ENCODE measurements around the gene ALK.

Gene ALK

DNA sequence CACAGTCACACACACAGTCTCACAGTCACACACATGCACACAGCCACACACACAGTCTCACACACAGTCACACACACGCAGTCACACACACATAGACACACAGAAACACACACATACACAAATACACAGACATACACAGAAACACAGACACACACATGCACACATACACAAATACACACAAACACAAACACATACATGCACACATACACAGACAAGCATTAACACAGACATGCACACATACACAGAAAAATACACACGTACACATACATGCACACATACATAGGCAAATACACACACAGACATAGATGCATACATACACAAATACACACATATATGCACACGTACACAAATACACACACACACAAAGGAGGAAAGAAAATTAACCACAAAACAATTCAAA, 150.5 kb downstream of the ALK start:
- Histone ChIP-seq H3K9ac (ENCODE audit: low read depth, low read length) (no peak overlapping the region), H3K27me3 (ENCODE audit: control insufficient read depth, insufficient read depth, low read length) (no peaks in the 10 kb centered on the region), H3K9me3 (ENCODE audit: control insufficient read depth, insufficient read depth, low read length) (no peaks in the 10 kb centered on the region), H3K27ac (ENCODE audit: low read depth, low read length) (no peak overlapping the region), H3K4me1 (ENCODE audit: control insufficient read depth, insufficient read depth, low read length) (no peaks in the 10 kb centered on the region), H3K4me3 (ENCODE audit: low read depth, low read length) (no peak overlapping the region), H3K36me3 (ENCODE audit: control insufficient read depth, insufficient read depth, low read length) (no peaks in the 10 kb centered on the region)

DNA sequence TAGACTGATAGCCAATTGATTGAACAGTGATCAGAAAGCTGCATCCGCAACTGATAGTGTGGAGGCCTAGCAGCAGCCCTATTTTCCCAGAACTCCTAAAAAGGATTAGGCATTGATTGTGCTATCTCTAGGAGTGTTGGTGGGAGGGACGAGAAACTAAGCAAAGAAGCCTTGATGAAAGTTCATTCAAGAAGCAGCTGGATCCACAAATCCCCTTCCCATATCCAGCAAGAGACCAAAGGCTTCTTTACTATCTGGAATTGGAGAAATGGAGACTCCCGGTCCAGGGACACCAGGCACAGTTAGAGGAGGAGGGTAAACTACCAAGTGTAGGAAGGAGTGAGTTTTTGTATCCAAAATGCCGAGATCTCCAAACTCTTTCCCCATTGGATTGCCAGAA, 151.5 kb downstream of the ALK start:
- Histone ChIP-seq H3K9me3 (ENCODE audit: control insufficient read depth, insufficient read depth, low read length) (no peaks in the 10 kb centered on the region), H3K9ac (ENCODE audit: low read depth, low read length) (no peak overlapping the region), H3K4me1 (ENCODE audit: control insufficient read depth, insufficient read depth, low read length) (no peaks in the 10 kb centered on the region), H3K27me3 (ENCODE audit: control insufficient read depth, insufficient read depth, low read length) (no peaks in the 10 kb centered on the region), H3K4me3 (ENCODE audit: low read depth, low read length) (no peak overlapping the region), H3K27ac (ENCODE audit: low read depth, low read length) (no peak overlapping the region), H3K36me3 (ENCODE audit: control insufficient read depth, insufficient read depth, low read length) (no peaks in the 10 kb centered on the region)

DNA sequence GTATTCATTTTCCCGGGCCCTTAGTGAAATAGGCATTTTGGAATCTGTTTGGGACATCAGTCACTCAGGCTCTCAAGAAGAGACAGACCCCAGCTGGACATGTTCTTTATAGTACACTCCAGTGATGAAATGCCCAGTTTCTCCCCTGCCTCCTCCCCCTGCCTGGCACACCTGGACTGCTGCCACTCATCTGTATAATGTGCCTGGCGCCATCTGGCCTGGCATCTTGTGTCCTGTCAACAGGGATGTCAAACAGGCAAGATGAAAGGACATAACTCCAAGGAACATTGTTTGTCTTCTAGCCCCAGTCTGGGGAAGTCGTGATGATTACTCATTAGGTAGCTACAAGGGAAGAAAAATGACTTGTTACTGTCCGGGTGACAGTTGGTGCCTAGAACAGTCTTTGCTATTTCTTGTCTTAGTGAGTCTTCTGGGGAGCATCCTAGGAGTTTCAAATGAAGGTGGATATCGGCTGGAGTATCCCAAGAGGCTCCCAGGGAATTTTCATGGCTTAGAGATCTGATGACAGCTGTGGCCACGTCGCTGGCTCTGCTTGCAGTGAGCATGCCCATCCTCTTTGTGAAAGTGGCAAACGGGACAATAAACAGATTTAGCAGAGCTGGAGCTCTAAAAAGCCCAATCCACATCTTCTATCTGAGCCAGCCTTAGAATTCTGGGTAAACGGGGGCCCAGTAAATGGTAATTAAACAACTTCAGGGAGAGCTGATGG, 153.6 kb downstream of the ALK start:
- no peaks in the 10 kb centered on the region for H3K4me1 ChIP-seq (ENCODE audit: control insufficient read depth, insufficient read depth, low read length)
- no peaks in the 10 kb centered on the region for H3K9me3 ChIP-seq (ENCODE audit: control insufficient read depth, insufficient read depth, low read length)
- no peaks in the 10 kb centered on the region for H3K36me3 ChIP-seq (ENCODE audit: control insufficient read depth, insufficient read depth, low read length)
- H3K9ac ChIP-seq (ENCODE audit: low read depth, low read length), result no peak overlapping the region
- no peak overlapping the region for H3K4me3 ChIP-seq (ENCODE audit: low read depth, low read length)
- no peaks in the 10 kb centered on the region for H3K27me3 ChIP-seq (ENCODE audit: control insufficient read depth, insufficient read depth, low read length)
- no peak overlapping the region for H3K27ac ChIP-seq (ENCODE audit: low read depth, low read length)

DNA sequence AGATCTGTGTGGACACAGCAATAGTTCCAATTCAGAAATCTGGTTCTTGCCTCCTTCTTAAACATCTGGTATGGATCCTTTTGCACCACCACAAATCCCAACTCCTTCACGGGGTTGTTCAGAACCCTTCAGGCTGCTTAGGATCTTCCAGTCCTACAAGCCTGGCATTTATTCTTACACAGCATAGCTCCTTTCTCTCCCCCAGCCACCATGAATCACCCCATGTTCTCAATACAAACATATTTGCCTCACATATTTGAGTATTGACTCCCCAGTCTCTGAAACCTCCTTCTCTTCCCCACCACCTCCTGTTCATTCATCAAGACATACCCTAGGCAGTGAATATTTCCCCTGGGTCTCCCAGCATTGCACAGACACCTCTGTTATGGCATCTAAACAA, 155.2 kb downstream of the ALK start:
- no peaks in the 10 kb centered on the region for H3K4me1 ChIP-seq (ENCODE audit: control insufficient read depth, insufficient read depth, low read length)
- H3K27ac ChIP-seq (ENCODE audit: low read depth, low read length), result no peak overlapping the region
- no peaks in the 10 kb centered on the region for H3K27me3 ChIP-seq (ENCODE audit: control insufficient read depth, insufficient read depth, low read length)
- no peak overlapping the region for H3K4me3 ChIP-seq (ENCODE audit: low read depth, low read length)
- H3K36me3 ChIP-seq (ENCODE audit: control insufficient read depth, insufficient read depth, low read length), result no peaks in the 10 kb centered on the region
- H3K9ac ChIP-seq (ENCODE audit: low read depth, low read length), result no peak overlapping the region
- no peaks in the 10 kb centered on the region for H3K9me3 ChIP-seq (ENCODE audit: control insufficient read depth, insufficient read depth, low read length)

DNA sequence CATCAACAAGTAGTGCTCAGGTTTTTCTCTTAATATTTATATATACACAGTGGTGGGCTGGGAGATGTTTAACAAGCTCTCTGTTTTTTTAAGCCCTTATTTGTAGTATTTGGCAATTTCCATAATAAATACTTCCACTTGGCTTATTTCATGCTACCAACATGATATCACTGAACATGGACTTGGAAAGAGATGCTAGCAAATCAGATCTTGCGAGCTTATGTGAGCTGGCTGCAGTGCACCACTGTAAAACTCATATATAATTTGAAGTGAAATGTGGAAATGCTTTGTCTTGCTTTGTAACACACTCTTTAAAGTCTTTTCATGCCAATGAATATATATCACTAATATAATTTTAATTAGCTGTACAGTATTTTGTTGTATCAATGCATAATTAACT, 155.7 kb downstream of the ALK start:
- H3K36me3 ChIP-seq (ENCODE audit: control insufficient read depth, insufficient read depth, low read length), result no peaks in the 10 kb centered on the region

DNA sequence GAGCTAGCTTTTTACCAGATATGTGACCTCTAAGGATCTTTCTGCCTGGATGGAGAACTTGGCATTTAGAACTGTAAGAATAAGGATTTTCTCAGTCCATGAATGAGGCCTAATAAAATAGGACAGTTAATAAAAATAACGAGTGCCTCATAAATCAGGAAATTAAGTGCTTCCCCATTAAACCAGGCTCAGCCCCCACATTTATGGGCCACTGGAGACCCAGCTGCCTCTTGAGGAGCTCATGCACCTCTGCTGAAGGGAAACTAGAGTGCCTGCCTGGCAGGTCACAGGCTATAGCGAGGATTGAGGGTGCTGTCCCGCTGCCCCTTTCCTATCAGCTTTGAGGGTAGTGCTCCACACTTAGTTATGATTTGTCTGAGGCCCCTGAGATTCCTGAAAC, 158.0 kb downstream of the ALK start:
- no peaks in the 10 kb centered on the region for H3K27me3 ChIP-seq (ENCODE audit: control insufficient read depth, insufficient read depth, low read length)
- no peak overlapping the region for H3K27ac ChIP-seq (ENCODE audit: low read depth, low read length)
- H3K36me3 ChIP-seq (ENCODE audit: control insufficient read depth, insufficient read depth, low read length), result no peaks in the 10 kb centered on the region
- H3K9ac ChIP-seq (ENCODE audit: low read depth, low read length), result no peak overlapping the region
- no peak overlapping the region for H3K4me3 ChIP-seq (ENCODE audit: low read depth, low read length)
- no peaks in the 10 kb centered on the region for H3K4me1 ChIP-seq (ENCODE audit: control insufficient read depth, insufficient read depth, low read length)
- no peaks in the 10 kb centered on the region for H3K9me3 ChIP-seq (ENCODE audit: control insufficient read depth, insufficient read depth, low read length)

More for the DNA sequence above, 155.7 kb downstream of the ALK start:
- Histone ChIP-seq H3K9ac (ENCODE audit: low read depth, low read length) (no peak overlapping the region), H3K27ac (ENCODE audit: low read depth, low read length) (no peak overlapping the region), H3K9me3 (ENCODE audit: control insufficient read depth, insufficient read depth, low read length) (no peaks in the 10 kb centered on the region), H3K27me3 (ENCODE audit: control insufficient read depth, insufficient read depth, low read length) (no peaks in the 10 kb centered on the region), H3K4me3 (ENCODE audit: low read depth, low read length) (no peak overlapping the region), H3K4me1 (ENCODE audit: control insufficient read depth, insufficient read depth, low read length) (no peaks in the 10 kb centered on the region)

DNA sequence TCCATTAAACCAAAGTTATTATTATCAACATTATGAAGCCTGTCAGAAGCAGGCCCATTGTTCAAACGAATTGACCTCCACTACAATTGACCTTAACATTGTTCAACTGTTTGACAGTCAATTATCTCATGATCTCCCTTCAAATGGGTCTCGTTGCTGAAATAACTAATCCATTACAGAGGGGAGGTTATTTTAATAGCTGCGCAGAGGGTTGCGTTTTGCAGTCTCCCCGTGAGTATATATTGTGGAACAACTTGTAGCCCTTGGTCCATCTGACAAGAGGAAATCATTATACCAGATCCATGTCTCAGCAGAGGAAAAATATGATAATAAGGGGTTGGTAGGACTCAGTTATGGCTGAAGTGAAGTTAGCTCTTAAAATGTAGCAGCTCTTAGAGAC, 159.1 kb downstream of the ALK start:
- H3K9me3 ChIP-seq (ENCODE audit: control insufficient read depth, insufficient read depth, low read length), result no peaks in the 10 kb centered on the region
- H3K27ac ChIP-seq (ENCODE audit: low read depth, low read length), result no peak overlapping the region
- no peak overlapping the region for H3K4me3 ChIP-seq (ENCODE audit: low read depth, low read length)
- H3K9ac ChIP-seq (ENCODE audit: low read depth, low read length), result no peak overlapping the region
- H3K4me1 ChIP-seq (ENCODE audit: control insufficient read depth, insufficient read depth, low read length), result no peaks in the 10 kb centered on the region
- H3K27me3 ChIP-seq (ENCODE audit: control insufficient read depth, insufficient read depth, low read length), result no peaks in the 10 kb centered on the region
- H3K36me3 ChIP-seq (ENCODE audit: control insufficient read depth, insufficient read depth, low read length), result no peaks in the 10 kb centered on the region

DNA sequence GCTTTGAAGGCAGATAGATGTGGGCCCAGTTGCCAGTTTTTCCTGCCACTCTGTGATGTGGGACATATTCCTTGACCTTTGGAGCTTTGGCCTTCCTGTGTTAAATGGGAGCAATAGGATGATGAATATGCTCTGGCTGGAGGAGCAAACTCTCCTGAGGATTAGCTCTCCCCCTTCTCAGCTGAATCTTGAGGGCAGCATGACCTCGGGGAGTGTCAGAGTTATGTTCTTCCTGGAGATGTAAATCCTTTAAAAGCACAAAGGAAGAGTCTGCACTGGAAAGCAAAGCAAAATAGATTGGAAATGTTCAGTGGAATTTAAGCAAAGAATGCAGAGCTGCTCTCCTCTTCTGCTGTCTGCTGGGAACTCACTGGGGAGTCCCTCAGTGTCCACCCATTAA, 160.1 kb downstream of the ALK start:
- H3K36me3 ChIP-seq (ENCODE audit: control insufficient read depth, insufficient read depth, low read length), result no peaks in the 10 kb centered on the region
- no peaks in the 10 kb centered on the region for H3K27me3 ChIP-seq (ENCODE audit: control insufficient read depth, insufficient read depth, low read length)
- H3K9me3 ChIP-seq (ENCODE audit: control insufficient read depth, insufficient read depth, low read length), result no peaks in the 10 kb centered on the region
- H3K27ac ChIP-seq (ENCODE audit: low read depth, low read length), result no peak overlapping the region
- H3K4me1 ChIP-seq (ENCODE audit: control insufficient read depth, insufficient read depth, low read length), result no peaks in the 10 kb centered on the region
- no peak overlapping the region for H3K4me3 ChIP-seq (ENCODE audit: low read depth, low read length)
- no peak overlapping the region for H3K9ac ChIP-seq (ENCODE audit: low read depth, low read length)

DNA sequence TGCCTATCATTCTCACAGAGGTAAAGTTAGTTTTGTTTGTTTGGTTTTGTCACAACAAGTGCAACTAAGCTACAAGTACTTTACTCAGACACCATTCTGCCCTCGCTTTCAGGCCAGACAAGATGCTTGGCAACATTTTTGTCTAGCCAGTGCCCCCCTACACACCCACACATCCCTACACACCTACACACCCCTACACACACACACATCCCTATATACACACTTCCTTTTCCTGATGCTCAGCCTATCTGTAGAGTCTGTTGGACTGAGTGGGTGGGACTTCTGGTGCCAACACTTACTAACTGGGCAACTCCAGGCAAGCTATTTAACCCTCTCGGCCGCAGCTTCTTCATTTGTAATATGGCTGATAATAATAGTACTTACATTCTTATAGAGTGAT, 161.4 kb downstream of the ALK start:
- Histone ChIP-seq H3K27ac (ENCODE audit: low read depth, low read length) (no peak overlapping the region), H3K27me3 (ENCODE audit: control insufficient read depth, insufficient read depth, low read length) (no peaks in the 10 kb centered on the region), H3K36me3 (ENCODE audit: control insufficient read depth, insufficient read depth, low read length) (no peaks in the 10 kb centered on the region), H3K9ac (ENCODE audit: low read depth, low read length) (no peak overlapping the region), H3K4me1 (ENCODE audit: control insufficient read depth, insufficient read depth, low read length) (no peaks in the 10 kb centered on the region), H3K4me3 (ENCODE audit: low read depth, low read length) (no peak overlapping the region), H3K9me3 (ENCODE audit: control insufficient read depth, insufficient read depth, low read length) (no peaks in the 10 kb centered on the region)

DNA sequence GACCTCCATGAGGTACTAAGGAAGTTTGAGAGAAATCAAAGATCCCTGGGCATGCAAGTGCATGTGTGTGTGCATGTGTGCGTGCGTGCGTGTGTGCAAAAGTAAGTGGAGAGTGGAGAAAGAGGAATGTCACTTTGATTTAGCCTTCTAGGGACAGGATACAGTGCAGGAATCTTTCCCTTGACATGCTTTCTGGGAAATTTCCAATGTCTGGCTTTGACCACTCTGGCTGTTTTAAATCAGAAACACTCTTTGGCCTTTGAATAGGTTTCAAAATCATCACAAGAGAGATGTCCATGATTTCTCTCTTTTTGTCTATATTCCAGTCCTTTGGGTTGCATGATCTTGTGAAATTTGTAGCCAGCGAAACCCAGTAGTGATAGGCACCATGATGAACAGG, 162.0 kb downstream of the ALK start:
- H3K9ac ChIP-seq (ENCODE audit: low read depth, low read length), result no peak overlapping the region
- H3K4me3 ChIP-seq (ENCODE audit: low read depth, low read length), result no peak overlapping the region
- H3K27ac ChIP-seq (ENCODE audit: low read depth, low read length), result no peak overlapping the region
- H3K36me3 ChIP-seq (ENCODE audit: control insufficient read depth, insufficient read depth, low read length), result no peaks in the 10 kb centered on the region
- H3K4me1 ChIP-seq (ENCODE audit: control insufficient read depth, insufficient read depth, low read length), result no peaks in the 10 kb centered on the region
- H3K27me3 ChIP-seq (ENCODE audit: control insufficient read depth, insufficient read depth, low read length), result no peaks in the 10 kb centered on the region
- H3K9me3 ChIP-seq (ENCODE audit: control insufficient read depth, insufficient read depth, low read length), result no peaks in the 10 kb centered on the region

DNA sequence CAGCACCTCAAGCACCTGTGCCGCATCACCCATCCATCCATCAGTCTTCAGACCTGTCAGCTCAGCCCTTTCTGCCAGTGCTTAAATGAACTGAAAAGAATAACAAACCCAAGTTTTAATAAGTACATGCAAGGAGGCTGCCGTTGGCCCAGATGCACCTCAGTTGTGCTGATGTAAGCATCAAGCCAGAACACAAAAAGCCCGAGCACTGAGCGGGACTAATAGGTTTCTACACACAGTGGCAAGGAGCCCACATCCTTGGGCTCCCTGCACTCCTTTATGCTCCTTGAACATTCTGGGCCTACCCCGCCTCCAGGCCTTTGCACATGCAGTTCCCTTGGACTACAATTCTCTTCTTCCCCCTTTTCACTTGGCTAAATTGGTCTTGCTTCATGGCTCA, 165.6 kb downstream of the ALK start:
- Histone ChIP-seq H3K27ac (ENCODE audit: low read depth, low read length) (no peak overlapping the region), H3K9me3 (ENCODE audit: control insufficient read depth, insufficient read depth, low read length) (no peaks in the 10 kb centered on the region), H3K36me3 (ENCODE audit: control insufficient read depth, insufficient read depth, low read length) (no peaks in the 10 kb centered on the region), H3K4me3 (ENCODE audit: low read depth, low read length) (no peak overlapping the region), H3K4me1 (ENCODE audit: control insufficient read depth, insufficient read depth, low read length) (no peaks in the 10 kb centered on the region), H3K9ac (ENCODE audit: low read depth, low read length) (no peak overlapping the region), H3K27me3 (ENCODE audit: control insufficient read depth, insufficient read depth, low read length) (no peaks in the 10 kb centered on the region)

DNA sequence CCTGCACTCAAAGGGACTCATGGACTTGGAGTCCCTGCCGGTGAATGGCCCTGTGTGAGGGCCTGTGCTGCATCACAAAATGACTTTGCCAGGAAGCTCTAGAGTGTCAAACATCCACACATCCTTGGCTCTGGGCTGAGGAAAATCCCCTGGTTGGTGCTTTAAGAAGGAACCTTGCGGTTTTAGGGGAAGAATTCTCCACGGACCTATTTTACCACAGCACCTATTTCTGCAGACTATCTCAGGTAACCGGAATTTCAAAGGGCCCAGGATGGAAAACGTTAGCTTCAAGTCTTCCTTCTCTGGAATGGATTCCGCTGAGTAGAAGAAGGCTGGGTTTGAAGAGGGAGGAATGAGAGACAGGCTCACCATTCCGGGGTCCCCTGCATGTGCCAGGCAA, 166.2 kb downstream of the ALK start:
- Histone ChIP-seq H3K36me3 (ENCODE audit: control insufficient read depth, insufficient read depth, low read length) (no peaks in the 10 kb centered on the region), H3K4me1 (ENCODE audit: control insufficient read depth, insufficient read depth, low read length) (no peaks in the 10 kb centered on the region), H3K27me3 (ENCODE audit: control insufficient read depth, insufficient read depth, low read length) (no peaks in the 10 kb centered on the region), H3K27ac (ENCODE audit: low read depth, low read length) (no peak overlapping the region), H3K9me3 (ENCODE audit: control insufficient read depth, insufficient read depth, low read length) (no peaks in the 10 kb centered on the region), H3K4me3 (ENCODE audit: low read depth, low read length) (no peak overlapping the region), H3K9ac (ENCODE audit: low read depth, low read length) (no peak overlapping the region)

Data from HUES48 (cell line).